Left hindlimb (tissue), 1 donor: Measurements from ENCODE around the gene HLA-DOA.

Source experiments
- DNase-seq: peaks from one replicate; pipeline ENCODE4 v3.0.0-alpha.2; 2018

Gene HLA-DOA

GRCh38 chr6:32962213-32962826, 47.1 kb downstream of the HLA-DOA start:
- no peak for DNase-seq

- DNase-seq = no peak
Measured at GRCh38 chr6:32960563-32960962, 48.8 kb downstream of the HLA-DOA start.

- DNase-seq = no peak
Measured at GRCh38 chr6:32956176-32956575, 53.2 kb downstream of the HLA-DOA start.

DNA sequence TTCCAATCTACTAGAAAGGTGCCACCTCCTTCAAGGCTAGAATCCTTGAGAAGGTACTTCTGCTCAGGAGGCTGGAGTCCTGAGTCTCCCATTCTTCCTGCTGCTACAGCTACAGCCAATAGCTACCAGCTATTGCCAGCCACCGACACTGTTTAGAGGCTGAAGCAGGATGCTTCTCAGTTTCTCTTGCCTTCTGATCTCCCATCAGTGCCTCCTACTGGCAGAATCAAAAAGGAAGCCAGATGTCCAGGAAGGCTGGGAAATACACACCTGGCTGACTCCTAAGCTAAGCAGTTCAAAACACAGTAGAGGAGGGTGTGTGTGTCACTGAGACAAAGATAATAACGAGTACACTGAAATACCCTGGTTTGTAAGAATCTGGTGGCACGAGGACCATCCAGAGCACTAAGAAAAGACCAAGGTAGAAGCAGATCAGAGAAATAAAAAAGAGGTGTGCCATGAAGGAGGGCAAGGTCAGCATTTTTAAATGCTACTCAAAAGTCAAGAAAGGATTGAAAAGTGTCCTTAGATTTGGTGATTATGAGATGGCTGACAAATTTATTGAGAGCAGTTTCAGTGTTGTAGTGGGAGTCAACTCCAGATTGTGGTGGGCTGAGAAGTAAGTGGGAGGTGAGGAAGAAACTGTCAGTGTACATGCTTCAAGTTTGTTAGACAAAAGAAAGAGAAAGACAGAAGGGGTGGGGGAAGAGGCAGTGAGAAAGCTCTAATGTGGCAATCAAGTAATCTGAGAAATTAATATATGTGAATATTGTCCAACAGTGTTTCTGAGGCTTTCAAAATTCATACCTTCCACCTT, 54.2 kb downstream of the HLA-DOA start:
- DNase-seq = no peak

DNA sequence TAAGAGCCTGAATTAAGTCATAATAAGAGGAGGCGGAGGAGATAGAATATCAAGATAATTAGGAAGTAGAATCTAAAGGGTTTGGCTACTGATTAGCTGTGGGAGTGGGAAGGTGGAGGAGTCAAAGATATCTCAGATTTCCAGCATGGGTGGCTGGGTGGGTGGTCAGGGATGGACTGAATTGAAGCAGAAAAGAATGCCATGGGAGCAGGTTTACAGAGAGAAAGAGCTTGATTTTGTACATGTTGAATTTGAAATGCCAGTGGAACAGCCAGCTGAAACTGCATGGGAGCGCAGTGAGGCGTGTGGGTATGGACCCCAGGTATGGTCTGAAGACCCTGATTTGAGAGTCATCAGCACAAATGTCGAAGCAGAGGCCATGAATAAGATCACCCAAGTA, 55.1 kb downstream of the HLA-DOA start:
- no peak for DNase-seq
